Stimulated activated CD8-positive, alpha-beta memory T cell treated with anti-CD3 and anti-CD28 coated beads, Interleukin-7, amount 100 ng/mL, for 48 hours (primary cell): ENCODE measurements around the gene PNKD.

Source experiments
- DNase-seq, 2 donors: peaks; one replicate each; pipeline ENCODE4 v3.0.0-alpha.2; 2020; ENCODE audit warnings: low read depth in 1 of 2; ENCODE audit errors: extremely low read depth in 1 of 2

The PNKD gene

GRCh38 chr2:218394298-218395089, 124.2 kb downstream of the PNKD start:
- DNase-seq: no peak

DNA sequence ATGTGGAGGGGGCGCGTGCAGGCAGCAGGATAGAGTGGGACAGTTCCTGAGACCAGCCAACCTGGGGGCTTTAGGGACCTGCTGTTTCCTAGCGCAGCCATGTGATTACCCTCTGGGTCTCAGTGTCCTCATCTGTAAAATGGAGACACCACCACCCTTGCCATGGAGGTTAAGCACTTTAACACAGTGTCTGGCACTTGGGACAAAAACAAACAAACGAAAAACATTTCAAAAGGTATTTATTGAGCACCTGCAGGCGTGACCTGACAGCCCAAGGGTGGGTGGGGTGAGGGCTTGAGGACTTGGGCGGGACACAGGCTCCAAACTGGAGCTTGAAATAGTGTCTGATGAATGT, 124.7 kb downstream of the PNKD start:
- no peak for DNase-seq

- no peak for DNase-seq
Observed at GRCh38 chr2:218395456-218395825, 125.1 kb downstream of the PNKD start.

- DNase-seq: peak; percentile 86 to 89
Observed at GRCh38 chr2:218395826-218396687, 125.7 kb downstream of the PNKD start.
